Activated T-helper 2 cell treated with anti-CD3 and anti-CD28 coated beads, Interferon-gamma antibody, Interleukin-2, Interleukin-4, amounts not matched to agents 10 μg/mL and 5 μg/mL and 100 μg/mL, durations not matched to agents 14 hours and 24 hours and 36 hours (primary cell): ENCODE data around the gene PRR15L. TPM values are rescaled to one million over a fixed set of nuclear protein-coding genes. Genes with fewer than 3 reads are reported as not detected.
A peak's percentile ranks its signal among the peaks of the same experiment; 100 is the strongest.
"Not testable (repeated sequence)": the region's sequence is repeated elsewhere in the genome, so short reads cannot be mapped to it uniquely, and the experiment has no call there.

Experiments
- DNase-seq: peaks from one replicate; pipeline ENCODE4 v3.0.0; 2021; ENCODE audit warnings: low spot score
- H3K27ac Mint-ChIP-seq: one replicate; pipeline ENCODE4 v1.8.0; 2021; ENCODE audit warnings: mixed read lengths
- H3K27me3 Mint-ChIP-seq: one replicate; pipeline ENCODE4 v1.8.0; 2021; ENCODE audit warnings: low read depth, mixed read lengths
- H3K36me3 Mint-ChIP-seq: one replicate; pipeline ENCODE4 v1.8.0; 2021; ENCODE audit warnings: low read depth, mixed read lengths
- H3K4me1 Mint-ChIP-seq: one replicate; pipeline ENCODE4 v1.8.0; 2021; ENCODE audit warnings: low read depth, mixed read lengths
- H3K4me3 Mint-ChIP-seq: one replicate; pipeline ENCODE4 v1.8.0; 2021; ENCODE audit warnings: low read depth, mild to moderate bottlenecking, moderate library complexity, mixed read lengths
- H3K9me3 Mint-ChIP-seq: one replicate; pipeline ENCODE4 v1.8.0; 2021; ENCODE audit warnings: mixed read lengths
- intact Hi-C: fragments of 100-400 bp; cut with micrococcal nuclease; formaldehyde crosslinking; loops from one replicate; pipeline ENCODE4 v1.15.1; 2023
- total RNA-seq: library from RNA; stranded (reverse); gene quantifications from 2 replicates; pipeline ENCODE4 v1.2.3, GENCODE V29; 2022

Gene PRR15L
- total RNA-seq, 1 donor from 2014 or later, result not detected

- Mint-ChIP-seq H3K9me3 (no peaks in the 10 kb centered on the region), H3K27me3 (no peaks in the 10 kb centered on the region), H3K36me3 (peaks cover 32% of the 10 kb centered on the region), H3K27ac (peak overlapping the region; percentile 73), H3K4me1 (peaks cover 30% of the 10 kb centered on the region), H3K4me3 (peak overlapping the region; percentile 61)
- intact Hi-C loops, result no loop called here
- peak; percentile 75 for DNase-seq
Measured at GRCh38 chr17:47949197-47949759, 8.4 kb downstream of the PRR15L start.

- Mint-ChIP-seq H3K36me3 (peaks cover 32% of the 10 kb centered on the region), H3K27me3 (no peaks in the 10 kb centered on the region), H3K4me1 (peaks cover 33% of the 10 kb centered on the region), H3K27ac (no peak overlapping the region), H3K4me3 (no peak overlapping the region), H3K9me3 (no peaks in the 10 kb centered on the region)
- intact Hi-C loops, result no loop called here
- no peak for DNase-seq
Measured at GRCh38 chr17:47948706-47949196, 8.9 kb downstream of the PRR15L start.

- DNase-seq, result peak; percentile 62
- Mint-ChIP-seq H3K9me3 (no peaks in the 10 kb centered on the region), H3K4me3 (no peak overlapping the region), H3K36me3 (peaks cover 35% of the 10 kb centered on the region), H3K27me3 (no peaks in the 10 kb centered on the region), H3K27ac (no peak overlapping the region), H3K4me1 (peaks cover 44% of the 10 kb centered on the region)
- intact Hi-C loops, result loop anchor here (1.0 kb wide), 2 partner anchors 23 to 51 kb away; partner anchors contain the start of gene SP2
Measured at GRCh38 chr17:47946929-47947397, 10.7 kb downstream of the PRR15L start.

- Mint-ChIP-seq H3K4me3 (no peak overlapping the region), H3K36me3 (peaks cover 35% of the 10 kb centered on the region)
- intact Hi-C loops, result no loop called here
Measured at GRCh38 chr17:47946516-47946915, 11.2 kb downstream of the PRR15L start.

GRCh38 chr17:47945529-47946508 is 11.9 kb downstream of the PRR15L start:
- intact Hi-C loops, result no loop called here
- H3K27ac Mint-ChIP-seq, result peak overlapping the region; percentile 69
- H3K4me1 Mint-ChIP-seq, result peaks cover 49% of the 10 kb centered on the region
- no peak for DNase-seq
- H3K36me3 Mint-ChIP-seq, result peaks cover 39% of the 10 kb centered on the region
- no peaks in the 10 kb centered on the region for H3K27me3 Mint-ChIP-seq
- H3K4me3 Mint-ChIP-seq, result no peak overlapping the region
- H3K9me3 Mint-ChIP-seq, result peaks cover 4% of the 10 kb centered on the region

More at GRCh38 chr17:47946516-47946915, 11.2 kb downstream of the PRR15L start:
- no peak overlapping the region for H3K27ac Mint-ChIP-seq
- DNase-seq, result no peak
- peaks cover 44% of the 10 kb centered on the region for H3K4me1 Mint-ChIP-seq
- H3K27me3 Mint-ChIP-seq, result no peaks in the 10 kb centered on the region
- no peaks in the 10 kb centered on the region for H3K9me3 Mint-ChIP-seq

GRCh38 chr17:47945080-47945479 is 12.6 kb downstream of the PRR15L start:
- Mint-ChIP-seq H3K4me3 (no peak overlapping the region), H3K9me3 (peaks cover 4% of the 10 kb centered on the region), H3K27ac (peak overlapping the region; percentile 69), H3K4me1 (peaks cover 49% of the 10 kb centered on the region), H3K36me3 (peaks cover 39% of the 10 kb centered on the region), H3K27me3 (no peaks in the 10 kb centered on the region)
- DNase-seq, result no peak
- intact Hi-C loops, result no loop called here

GRCh38 chr17:47942568-47942967 is 15.1 kb downstream of the PRR15L start:
- H3K9me3 Mint-ChIP-seq, result peaks cover 4% of the 10 kb centered on the region
- H3K36me3 Mint-ChIP-seq, result peaks cover 25% of the 10 kb centered on the region
- peak overlapping the region; percentile 90 for H3K27ac Mint-ChIP-seq
- H3K27me3 Mint-ChIP-seq, result no peaks in the 10 kb centered on the region
- no peak for DNase-seq
- intact Hi-C loops, result no loop called here
- peak overlapping the region; percentile 82 for H3K4me3 Mint-ChIP-seq
- H3K4me1 Mint-ChIP-seq, result peaks cover 43% of the 10 kb centered on the region

GRCh38 chr17:47942096-47942510 is 15.6 kb downstream of the PRR15L start:
- Mint-ChIP-seq H3K36me3 (peaks cover 23% of the 10 kb centered on the region), H3K9me3 (peaks cover 4% of the 10 kb centered on the region), H3K4me1 (peaks cover 41% of the 10 kb centered on the region), H3K4me3 (peak overlapping the region; percentile 82), H3K27me3 (no peaks in the 10 kb centered on the region), H3K27ac (peak overlapping the region; percentile 90)
- intact Hi-C loops, result no loop called here
- DNase-seq, result no peak

- Mint-ChIP-seq H3K27ac (peak within 1 kb of the TSS; percentile 90), H3K27me3 (no peaks in the 10 kb centered on the region), H3K4me3 (peak within 1 kb of the TSS; percentile 82), H3K36me3 (peaks cover 18% of the 10 kb centered on the region), H3K4me1 (peaks cover 37% of the 10 kb centered on the region), H3K9me3 (peaks cover 4% of the 10 kb centered on the region)
- DNase-seq, result peak; percentile 95
- intact Hi-C loops, result loop anchor here (2.0 kb wide), 1 partner anchor 47 kb away; no protein-coding TSS in a partner anchor
Measured at GRCh38 chr17:47941246-47942095, 16.2 kb downstream of the PRR15L start, which contains the start of gene PNPO. PNPO (plus strand) TSS chr17:47941571; CDS start chr17:47941676, 105 bp downstream.

- intact Hi-C loops, result no loop called here
- no peak for DNase-seq
- Mint-ChIP-seq H3K4me3 (no peak overlapping the region), H3K4me1 (peaks cover 18% of the 10 kb centered on the region), H3K27me3 (no peaks in the 10 kb centered on the region), H3K27ac (no peak overlapping the region), H3K36me3 (peaks cover 4% of the 10 kb centered on the region), H3K9me3 (peaks cover 4% of the 10 kb centered on the region)
Measured at GRCh38 chr17:47937941-47938340, 19.7 kb downstream of the PRR15L start.

GRCh38 chr17:47935961-47936360 is 21.7 kb downstream of the PRR15L start:
- no peak overlapping the region for H3K4me3 Mint-ChIP-seq
- H3K27me3 Mint-ChIP-seq, result no peaks in the 10 kb centered on the region
- peaks cover 2% of the 10 kb centered on the region for H3K9me3 Mint-ChIP-seq
- no peak overlapping the region for H3K27ac Mint-ChIP-seq
- DNase-seq, result no peak
- intact Hi-C loops, result no loop called here
- H3K4me1 Mint-ChIP-seq, result peaks cover 8% of the 10 kb centered on the region
- peaks cover 1% of the 10 kb centered on the region for H3K36me3 Mint-ChIP-seq

GRCh38 chr17:47935468-47935867 is 22.2 kb downstream of the PRR15L start:
- not testable (repeated sequence) for H3K9me3 Mint-ChIP-seq, H3K27ac Mint-ChIP-seq

More at GRCh38 chr17:47935468-47935867, 22.2 kb downstream of the PRR15L start:
- intact Hi-C loops, DNase-seq, H3K36me3 Mint-ChIP-seq, H3K4me1 Mint-ChIP-seq, H3K27me3 Mint-ChIP-seq, H3K4me3 Mint-ChIP-seq: not testable (repeated sequence)
